Measurements from ENCODE around the gene SUV39H2.

Gene SUV39H2

DNA sequence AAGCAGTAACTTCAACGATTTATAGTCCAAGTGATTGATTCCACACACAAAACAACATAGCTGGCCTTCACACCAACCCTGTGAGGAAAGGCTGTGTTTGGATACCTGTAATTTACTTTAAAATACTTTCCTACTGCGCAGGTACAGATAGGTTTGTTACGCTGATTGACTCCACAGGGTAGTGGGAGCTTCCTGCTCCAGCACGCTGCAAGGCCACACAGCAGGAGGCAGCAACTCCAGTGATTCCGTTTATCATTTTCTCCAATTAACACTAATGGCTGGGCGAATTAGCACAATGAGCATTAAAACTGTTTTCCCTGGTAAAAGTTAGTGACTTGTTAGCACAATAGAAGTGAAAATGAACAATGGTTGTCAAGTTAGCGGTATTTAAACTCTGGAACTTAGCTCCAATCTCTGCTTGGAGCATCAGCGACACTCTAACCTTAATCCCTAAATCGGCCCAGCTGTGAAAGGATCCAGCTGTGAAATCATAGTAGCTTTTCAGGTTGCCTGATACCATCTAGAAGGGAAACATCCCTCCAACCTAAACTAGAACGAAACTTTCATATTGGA lies 74.3 kb downstream of the SUV39H2 start:
- H3K36me3 ChIP-seq (ENCODE audit: control insufficient read depth, low read length), result peaks cover 57% of the 10 kb centered on the region
- no peaks in the 10 kb centered on the region for H3K9me2 ChIP-seq (replicated peaks; ENCODE audit: control insufficient read depth, low read length)
- H3K27me3 ChIP-seq (ENCODE audit: control insufficient read depth, low read length), result no peaks in the 10 kb centered on the region
- H4K20me1 ChIP-seq (ENCODE audit: control insufficient read depth, insufficient read depth, low read depth, low read length), result peaks cover 16% of the 10 kb centered on the region
- peaks cover 59% of the 10 kb centered on the region for H3K79me2 ChIP-seq (ENCODE audit: control insufficient read depth, low read length)
- no peaks in the 10 kb centered on the region for H3K9me3 ChIP-seq (ENCODE audit: control insufficient read depth, insufficient read depth, low read length)
- peak overlapping the region; percentile 70 for H3K4me2 ChIP-seq (ENCODE audit: low read length)
- H3F3A ChIP-seq (ENCODE audit: control insufficient read depth, insufficient read depth), result peaks cover 26% of the 10 kb centered on the region
- TF ChIP-seq EZH2phosphoT487 (IDR thresholded peaks at IDR 0.05; ENCODE audit: borderline replicate concordance, low read length), result no peak
- TF ChIP-seq, protein P1, sequence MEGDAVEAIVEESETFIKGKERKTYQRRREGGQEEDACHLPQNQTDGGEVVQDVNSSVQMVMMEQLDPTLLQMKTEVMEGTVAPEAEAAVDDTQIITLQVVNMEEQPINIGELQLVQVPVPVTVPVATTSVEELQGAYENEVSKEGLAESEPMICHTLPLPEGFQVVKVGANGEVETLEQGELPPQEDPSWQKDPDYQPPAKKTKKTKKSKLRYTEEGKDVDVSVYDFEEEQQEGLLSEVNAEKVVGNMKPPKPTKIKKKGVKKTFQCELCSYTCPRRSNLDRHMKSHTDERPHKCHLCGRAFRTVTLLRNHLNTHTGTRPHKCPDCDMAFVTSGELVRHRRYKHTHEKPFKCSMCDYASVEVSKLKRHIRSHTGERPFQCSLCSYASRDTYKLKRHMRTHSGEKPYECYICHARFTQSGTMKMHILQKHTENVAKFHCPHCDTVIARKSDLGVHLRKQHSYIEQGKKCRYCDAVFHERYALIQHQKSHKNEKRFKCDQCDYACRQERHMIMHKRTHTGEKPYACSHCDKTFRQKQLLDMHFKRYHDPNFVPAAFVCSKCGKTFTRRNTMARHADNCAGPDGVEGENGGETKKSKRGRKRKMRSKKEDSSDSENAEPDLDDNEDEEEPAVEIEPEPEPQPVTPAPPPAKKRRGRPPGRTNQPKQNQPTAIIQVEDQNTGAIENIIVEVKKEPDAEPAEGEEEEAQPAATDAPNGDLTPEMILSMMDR (IDR thresholded peaks at IDR 0.05; ENCODE audit: low read depth, low read length, poor library complexity, severe bottlenecking), result peak; percentile 25
- H3K27ac ChIP-seq (ENCODE audit: low read depth, low read length), result peak overlapping the region; percentile 95
- H3K4me3 ChIP-seq (ENCODE audit: low read length), result peak overlapping the region; percentile 85
- peaks cover 36% of the 10 kb centered on the region for H3K4me1 ChIP-seq (ENCODE audit: control insufficient read depth, low read length)

DNA sequence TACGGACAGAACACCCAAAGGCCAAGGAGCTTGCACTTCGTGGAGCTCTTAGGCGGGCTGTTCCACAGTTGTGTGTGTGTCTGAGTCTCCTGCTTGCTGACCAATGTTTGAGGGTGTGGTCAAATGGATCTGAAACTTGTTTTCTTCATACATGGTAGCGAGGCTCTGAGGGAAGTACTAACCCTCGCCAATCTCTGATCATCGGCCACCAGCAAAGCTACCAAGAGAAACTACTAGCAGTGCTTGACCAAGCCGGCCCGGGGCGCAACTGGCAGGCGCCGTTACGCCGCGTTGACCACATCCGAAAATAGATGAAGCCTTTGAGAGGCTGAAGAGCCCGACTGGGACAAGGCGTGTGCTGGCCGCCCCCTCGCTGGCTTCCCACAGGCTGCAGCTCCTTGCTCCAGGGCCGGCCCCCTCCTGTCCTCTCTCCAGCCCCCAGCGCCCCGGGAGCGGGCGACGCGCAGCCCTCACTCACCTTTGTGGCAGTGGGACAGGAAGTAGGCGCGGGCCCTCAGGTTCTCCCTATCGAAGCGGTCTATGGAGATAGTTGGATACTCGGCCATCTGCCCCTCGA lies 74.8 kb downstream of the SUV39H2 start:
- Histone ChIP-seq H3K9me3 (ENCODE audit: control insufficient read depth, insufficient read depth, low read length) (no peaks in the 10 kb centered on the region), H4K20me1 (ENCODE audit: control insufficient read depth, insufficient read depth, low read depth, low read length) (peaks cover 16% of the 10 kb centered on the region), H3K27ac (ENCODE audit: low read depth, low read length) (peak overlapping the region; percentile 95), H3K79me2 (ENCODE audit: control insufficient read depth, low read length) (peaks cover 53% of the 10 kb centered on the region), H3K9me2 (replicated peaks; ENCODE audit: control insufficient read depth, low read length) (no peaks in the 10 kb centered on the region), H3K4me1 (ENCODE audit: control insufficient read depth, low read length) (peaks cover 38% of the 10 kb centered on the region), H3K4me3 (ENCODE audit: low read length) (peak overlapping the region; percentile 85), H3K4me2 (ENCODE audit: low read length) (peak overlapping the region; percentile 70), H3K36me3 (ENCODE audit: control insufficient read depth, low read length) (peaks cover 51% of the 10 kb centered on the region), H3F3A (ENCODE audit: control insufficient read depth, insufficient read depth) (peaks cover 28% of the 10 kb centered on the region), H3K27me3 (ENCODE audit: control insufficient read depth, low read length) (no peaks in the 10 kb centered on the region)
- TF ChIP-seq EZH2phosphoT487 (IDR thresholded peaks at IDR 0.05; ENCODE audit: borderline replicate concordance, low read length), result no peak
- TF ChIP-seq, protein P1 (IDR thresholded peaks at IDR 0.05; ENCODE audit: low read depth, low read length, poor library complexity, severe bottlenecking), result no peak
